Activated CD8-positive, alpha-beta memory T cell treated with anti-CD3 and anti-CD28 coated beads for 48 hours (primary cell): ENCODE measurements around the gene TIMM10.

Experiments
- DNase-seq, 3 experiments: peaks; one replicate each; pipeline ENCODE4 v3.0.0-alpha.2; 2020; ENCODE audit warnings: low read depth in 2 of 3, low spot score in 2 of 3

The TIMM10 gene, protein sequence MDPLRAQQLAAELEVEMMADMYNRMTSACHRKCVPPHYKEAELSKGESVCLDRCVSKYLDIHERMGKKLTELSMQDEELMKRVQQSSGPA

DNA sequence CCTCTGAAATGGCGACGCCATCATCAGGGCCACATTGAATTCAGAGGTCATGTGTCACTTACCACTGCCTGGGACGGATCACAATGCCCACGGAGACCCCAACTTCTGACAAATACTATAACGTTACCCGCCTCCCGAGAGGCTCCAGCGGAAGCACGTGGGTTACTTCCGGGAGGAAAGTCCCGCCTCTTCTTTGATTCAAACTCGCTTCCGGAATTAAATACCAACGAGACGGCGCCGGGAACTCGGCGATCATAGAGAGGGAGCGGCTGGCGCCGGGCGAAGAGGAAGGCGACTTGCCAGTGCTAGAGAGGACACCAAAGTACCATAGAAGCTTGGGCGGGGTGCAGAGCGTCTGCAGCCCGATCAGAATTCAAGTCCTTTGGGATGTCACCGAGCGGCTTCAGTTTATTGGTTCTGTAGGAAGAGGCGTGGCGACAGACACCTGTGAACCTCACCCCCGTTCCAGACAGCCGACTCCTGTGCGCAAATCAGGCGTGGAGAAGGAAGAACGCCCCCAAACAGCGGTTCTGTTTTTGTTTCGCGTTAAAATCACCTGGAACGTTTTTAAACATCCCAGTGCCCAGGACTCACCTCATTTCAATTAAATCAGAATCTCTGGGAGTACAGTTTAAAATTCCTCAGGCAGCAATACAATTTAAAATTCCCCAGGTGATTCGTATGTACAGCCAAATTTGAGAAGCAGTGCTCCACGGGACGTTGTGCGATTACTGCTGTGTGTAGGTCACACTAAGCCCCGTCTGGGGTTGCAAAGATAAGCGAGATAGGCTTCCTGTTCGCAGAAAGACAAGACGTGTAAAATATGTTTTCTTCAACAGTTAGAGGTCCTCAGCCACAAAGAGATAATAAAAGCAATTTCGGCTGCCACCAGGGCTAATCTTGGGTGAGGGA lies at the start of gene TIMM10:
Gene TIMM10 (minus strand): TSS at position 159 of the 912 bp plus-strand sequence. CDS start 565 bp downstream, outside the sequence.
- peak; percentile 64 to 86 (median 78) for DNase-seq

DNA sequence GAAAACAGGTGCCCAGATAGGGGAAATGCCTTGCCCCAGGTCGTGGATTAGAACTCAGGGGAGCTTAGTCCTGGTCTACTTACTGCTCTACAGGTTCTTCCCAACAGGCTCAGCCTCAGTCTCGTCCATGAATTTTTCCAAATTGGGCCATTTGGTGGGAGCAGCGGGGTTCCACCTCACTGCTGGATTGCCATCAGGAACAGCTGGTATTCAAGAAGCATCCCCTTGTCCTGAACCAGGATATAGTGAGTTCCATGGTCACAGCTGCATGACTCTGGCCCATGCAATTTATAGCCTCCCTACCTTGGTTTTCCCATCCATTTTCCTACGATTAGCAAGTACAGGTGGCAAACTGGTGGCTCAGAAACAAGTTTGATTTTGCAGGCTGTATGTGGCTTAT lies 43.5 kb upstream of the TIMM10 start:
- no peak for DNase-seq

DNA sequence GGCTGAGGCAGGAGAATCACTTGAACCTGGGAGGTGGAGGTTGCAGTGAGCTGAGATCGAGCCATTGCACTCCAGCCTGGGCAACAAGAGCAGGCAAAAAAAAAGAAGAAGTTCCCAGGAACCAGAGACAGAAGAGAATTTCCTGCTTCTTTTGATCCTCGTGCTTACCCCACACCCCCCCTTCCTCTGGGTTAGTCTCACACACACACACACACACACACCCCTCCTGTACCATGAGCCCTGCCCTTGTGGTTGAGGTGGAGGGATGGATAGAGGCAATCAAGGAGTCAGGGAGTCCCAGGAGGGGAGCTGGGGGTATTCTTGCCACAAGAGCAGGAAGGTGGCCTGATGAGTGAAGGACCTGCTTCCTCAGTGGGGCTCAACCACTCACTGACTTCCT lies 41.1 kb upstream of the TIMM10 start:
- no peak for DNase-seq

DNA sequence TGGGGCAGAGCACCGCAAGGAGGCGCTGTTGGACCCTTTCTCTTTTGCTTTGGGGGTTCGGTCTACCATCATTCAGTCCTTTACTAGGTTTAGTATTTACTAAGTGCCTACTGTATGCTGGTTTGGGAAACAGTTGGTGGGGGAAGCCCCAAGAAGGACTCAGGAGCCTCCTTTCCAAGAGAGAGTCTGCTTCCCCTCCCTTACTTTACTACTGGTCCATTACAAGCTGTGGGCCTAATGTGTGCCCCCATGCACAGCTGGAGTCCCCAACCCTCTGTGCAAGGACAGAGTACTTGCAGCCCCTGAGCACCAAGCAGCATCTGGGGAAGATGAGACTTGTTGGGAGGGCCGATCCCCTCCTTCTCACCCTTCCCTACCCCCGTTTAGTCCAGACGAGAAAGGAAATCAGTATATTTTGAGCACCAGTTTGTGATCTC lies 37.8 kb upstream of the TIMM10 start:
- peak in 2 of 3 experiments; percentile 86 to 87 for DNase-seq

DNA sequence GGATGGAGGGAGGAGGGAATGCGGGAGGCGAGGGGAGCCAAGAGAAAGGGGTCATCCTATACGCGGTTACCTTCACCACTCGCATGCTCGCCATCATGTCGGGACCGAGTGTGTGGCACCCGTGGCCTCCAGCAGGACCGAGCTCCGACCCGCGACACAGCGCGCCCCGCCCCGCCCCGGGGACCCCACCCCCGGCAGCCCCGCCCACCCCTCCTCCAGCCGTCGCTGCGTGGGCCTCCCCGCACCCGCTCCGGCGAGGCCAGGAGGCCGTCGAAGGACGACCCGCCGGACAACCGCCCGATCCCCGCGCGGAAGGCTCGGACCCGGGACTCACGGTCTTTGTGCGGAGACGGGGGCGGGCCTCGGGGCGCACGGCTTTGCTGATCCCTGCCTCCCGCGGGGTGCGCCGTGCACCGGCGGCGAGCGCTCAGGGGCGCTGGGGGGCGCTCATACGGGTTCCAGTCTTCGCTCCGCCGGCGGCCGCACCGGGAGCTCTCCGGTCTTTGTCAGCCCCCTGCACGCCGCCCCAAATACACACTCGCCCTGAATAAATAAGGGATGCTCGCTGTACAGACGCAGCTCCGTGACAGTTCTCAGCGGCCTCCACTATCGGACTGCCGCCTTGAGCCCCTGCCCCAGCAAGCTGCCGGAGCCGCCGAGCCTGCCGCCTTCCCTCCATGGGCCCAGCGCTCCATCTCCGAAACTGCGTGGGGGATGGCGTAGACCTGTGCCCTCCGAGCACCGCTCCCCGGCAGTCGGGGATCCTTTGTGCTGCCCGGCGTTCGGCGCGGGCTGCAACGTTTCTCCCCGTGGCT lies 37.2 kb upstream of the TIMM10 start, which contains the start of gene UBE2L6:
Gene UBE2L6 (minus strand): TSS at position 158 of the 815 bp plus-strand sequence. CDS start 61 bp downstream, at position 97.
- DNase-seq, result peak in 2 of 3 experiments; percentile 39 to 68

DNA sequence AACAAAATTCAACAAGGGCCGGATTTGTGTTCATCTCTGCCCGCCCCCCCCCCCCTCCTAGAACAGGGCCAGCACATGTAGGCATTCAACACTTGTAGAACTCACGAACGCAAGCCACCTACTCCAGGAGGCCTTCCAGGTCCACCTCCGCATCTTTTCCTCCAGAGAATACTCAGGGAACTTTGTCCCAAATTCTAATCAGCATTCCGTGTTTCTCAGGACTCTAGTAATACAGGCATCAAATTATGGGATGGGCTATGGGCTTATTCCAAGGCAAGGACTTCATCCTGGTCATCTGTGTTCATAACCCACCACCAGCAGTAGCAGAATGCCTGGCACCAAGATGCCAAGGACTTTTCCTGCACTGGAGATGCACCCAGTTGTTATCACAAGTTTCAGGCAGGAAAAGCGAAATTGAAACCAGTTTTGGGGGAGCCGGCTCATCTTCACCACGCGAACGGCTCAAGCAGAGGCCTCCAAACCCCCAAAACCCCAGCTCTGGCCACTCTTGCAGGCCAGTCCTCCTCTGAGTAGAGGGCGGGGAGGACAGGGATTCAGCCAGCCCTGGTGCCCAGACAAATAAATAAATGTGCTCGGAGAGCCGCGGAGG lies 36.5 kb upstream of the TIMM10 start:
- no peak for DNase-seq

DNA sequence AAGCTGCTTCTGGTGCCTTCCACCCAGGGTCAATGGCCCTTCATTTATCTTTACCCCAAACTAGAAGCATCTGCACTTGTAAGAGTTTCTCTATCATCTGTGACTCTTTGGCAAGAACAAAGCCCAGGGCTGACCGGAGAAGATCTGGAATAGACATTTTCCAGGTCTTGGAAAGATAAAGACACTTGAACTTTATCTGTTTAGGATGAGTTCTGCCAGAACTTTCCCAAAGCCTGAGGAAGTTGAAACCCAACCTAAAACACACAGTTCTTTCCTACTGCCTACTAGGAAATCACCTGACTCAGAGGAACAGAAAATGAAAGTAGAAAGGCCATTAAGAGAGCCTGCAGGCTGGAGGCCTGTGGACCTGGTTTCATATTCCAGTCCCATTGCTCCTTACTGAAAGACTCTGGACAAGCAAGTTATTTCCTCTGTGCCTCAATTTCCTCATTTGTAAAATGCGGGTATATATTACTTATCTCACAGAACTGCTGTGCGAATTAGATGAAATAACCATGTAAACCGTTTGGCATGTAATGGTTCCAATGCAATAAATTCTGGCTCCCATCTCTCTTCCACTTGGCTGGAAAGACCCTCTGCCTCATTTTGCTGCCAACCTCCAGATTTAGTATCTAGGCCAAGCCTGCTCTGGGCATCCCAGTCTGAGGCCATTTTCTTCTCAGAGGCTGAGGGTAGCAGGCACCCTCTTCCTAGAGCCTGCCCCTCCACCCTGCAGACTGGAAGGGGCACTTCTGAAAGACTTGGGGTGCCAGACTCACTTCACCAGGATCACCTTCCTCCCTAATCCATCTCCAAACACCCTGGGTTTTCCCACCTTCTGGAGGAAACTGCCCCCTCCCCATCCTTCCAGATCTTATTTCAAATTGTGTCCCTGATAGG lies 35.7 kb upstream of the TIMM10 start:
- no peak for DNase-seq

DNA sequence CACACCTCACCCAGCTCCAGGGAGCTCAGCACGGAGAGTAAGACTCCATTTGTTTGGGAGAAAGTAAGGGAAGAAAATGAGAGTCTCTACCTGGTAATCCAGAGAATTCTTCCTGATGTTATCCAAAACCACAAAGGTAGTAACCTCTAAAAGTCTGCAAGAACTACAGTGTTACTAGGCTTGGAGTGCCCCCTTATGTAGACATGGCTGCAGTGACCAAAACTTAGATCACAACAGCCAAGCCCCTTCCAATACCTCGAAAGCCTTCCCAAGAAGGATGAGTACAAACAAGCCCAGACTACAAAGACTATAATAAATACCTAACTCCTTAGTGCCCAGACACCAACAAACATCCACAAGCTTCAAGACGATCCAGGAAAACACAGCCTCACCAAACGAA lies 32.0 kb upstream of the TIMM10 start:
- no peak for DNase-seq

DNA sequence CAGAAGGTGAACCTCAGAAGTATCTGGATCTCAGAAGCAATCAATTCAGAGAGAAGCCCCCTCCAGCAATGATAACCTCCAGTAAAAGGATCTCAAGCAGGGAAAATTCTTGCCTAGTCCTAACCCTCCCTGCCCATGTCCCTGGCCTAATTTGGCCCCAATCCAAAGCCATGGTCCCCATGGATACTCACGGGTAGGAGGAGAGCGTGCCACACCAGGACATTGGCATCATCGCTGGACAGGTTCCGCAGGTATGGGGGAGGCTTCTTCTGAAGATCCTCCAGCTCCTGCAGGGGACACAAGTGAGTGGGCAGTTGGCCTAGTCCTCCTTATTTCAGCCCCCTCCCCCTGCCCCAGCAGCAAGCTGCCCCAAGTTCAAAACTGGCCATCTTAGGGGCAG lies 29.6 kb upstream of the TIMM10 start:
- no peak for DNase-seq

DNA sequence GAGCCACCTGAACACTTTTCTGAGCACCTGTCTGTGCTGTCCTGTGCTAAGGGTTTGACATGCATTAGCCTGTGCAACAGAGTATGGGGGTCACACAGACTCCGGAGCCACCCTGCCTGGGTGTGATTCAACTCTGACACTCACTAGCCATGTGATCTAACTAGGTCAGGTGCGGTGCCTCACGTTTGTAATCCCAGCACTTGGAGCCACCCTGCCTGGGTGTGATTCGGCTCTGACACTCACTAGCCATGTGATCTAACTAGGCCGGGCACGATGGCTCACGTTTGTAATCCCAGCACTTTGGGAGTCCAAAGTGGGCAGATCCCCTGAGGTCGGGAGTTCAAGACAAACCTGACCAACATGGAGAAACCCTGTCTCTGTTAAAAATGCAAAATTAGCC lies 25.5 kb upstream of the TIMM10 start:
- no peak for DNase-seq

DNA sequence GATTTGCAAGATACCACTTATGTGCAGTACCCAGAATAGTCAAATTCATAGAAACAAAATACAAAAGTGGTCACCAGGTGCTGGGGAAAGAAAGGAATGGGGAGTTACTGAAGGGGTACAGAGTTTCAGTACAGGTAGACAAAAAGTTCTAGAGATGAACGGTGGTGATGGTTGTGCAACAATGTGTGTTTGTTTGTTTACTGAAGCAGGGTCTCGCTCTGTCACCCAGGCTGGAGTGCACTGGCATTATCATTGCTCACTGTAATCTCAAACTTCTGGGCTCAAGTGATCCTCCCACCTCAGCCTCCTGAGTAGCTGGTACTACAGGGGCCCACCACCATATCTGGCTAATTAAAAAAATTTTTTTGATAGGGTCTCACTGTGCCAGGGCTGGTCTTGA lies 24.8 kb upstream of the TIMM10 start:
- no peak for DNase-seq

DNA sequence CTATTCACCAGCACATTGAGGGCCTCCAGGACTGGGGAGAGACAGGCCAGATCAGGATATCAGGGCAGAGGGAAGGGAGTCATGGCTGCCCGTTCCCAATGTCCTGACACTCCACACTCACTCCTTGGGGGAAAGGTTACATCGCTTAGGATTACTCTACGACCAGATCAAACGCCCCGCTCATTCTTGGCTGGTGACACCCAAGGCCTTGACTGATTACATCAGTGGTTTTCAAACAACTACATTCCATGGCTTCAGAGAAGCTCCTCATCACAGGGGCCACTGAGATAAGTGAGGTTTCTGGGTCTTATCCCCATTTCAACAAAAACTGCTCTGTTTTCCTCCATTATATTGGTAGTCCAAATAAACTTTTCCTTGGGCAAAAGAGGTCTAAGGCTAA lies 21.9 kb upstream of the TIMM10 start:
- DNase-seq, result no peak

DNA sequence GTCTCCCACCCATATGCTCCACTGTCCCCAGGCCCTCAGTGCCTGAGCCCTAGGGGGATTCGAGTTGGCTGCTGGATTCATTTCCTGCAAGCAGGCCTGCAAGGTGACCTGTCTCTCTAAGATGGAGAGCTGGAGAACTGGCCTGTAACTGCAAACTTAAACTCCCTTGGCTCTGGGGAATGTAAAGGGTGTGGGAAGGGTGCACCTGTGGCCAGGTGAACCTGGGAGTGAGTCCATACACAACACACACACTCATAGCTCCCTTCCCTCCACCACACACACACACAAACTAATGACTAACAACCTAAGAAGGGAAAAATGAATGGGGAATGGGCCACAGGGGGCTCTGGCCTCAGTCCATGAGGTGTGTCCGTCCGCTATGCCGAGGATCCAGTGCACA lies 21.4 kb upstream of the TIMM10 start:
- no peak for DNase-seq

DNA sequence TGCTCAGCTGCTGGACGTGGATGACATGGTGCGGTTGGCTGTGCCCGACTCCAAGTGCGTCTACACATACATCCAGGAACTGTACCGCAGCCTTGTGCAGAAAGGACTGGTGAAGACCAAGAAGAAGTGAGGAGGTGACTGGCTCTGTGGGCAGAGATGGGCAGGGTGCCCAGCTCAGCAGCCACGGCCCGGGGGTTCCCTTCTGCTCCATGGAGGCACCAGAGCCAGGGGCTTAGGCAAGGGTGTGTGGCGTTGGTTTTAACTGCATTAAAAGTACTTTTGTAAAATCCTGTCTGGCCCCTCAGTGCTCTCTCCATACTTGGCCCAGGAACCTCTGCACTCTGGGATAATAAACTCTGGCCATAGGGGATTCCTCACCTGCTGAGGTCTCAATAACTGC lies 19.4 kb upstream of the TIMM10 start:
- no peak for DNase-seq

DNA sequence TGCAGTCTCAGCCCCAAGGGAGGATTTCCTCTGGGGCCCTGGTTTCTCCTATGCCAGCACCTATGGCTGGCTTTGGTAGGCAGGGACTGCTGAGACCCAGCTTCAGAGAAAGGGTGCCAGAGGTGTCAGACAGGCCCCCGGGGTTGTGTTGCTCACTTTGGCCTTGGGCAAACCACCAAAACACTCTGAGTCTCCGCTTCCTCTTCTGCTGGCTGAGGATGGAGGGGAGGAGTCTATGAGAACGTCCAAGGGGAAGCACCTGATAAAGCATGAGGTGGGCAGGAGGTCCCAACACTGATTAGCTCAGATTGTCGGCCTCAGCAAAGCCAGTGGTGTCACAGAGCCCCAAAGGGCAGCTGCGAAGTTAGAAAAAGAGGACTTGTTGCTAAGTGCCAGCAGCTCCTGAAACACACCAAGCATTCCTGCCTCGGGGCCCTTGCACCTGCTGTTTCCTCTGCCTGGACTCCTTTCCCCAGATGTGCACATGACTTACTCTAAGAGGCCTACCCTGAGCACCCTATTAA lies 17.4 kb upstream of the TIMM10 start:
- no peak for DNase-seq

DNA sequence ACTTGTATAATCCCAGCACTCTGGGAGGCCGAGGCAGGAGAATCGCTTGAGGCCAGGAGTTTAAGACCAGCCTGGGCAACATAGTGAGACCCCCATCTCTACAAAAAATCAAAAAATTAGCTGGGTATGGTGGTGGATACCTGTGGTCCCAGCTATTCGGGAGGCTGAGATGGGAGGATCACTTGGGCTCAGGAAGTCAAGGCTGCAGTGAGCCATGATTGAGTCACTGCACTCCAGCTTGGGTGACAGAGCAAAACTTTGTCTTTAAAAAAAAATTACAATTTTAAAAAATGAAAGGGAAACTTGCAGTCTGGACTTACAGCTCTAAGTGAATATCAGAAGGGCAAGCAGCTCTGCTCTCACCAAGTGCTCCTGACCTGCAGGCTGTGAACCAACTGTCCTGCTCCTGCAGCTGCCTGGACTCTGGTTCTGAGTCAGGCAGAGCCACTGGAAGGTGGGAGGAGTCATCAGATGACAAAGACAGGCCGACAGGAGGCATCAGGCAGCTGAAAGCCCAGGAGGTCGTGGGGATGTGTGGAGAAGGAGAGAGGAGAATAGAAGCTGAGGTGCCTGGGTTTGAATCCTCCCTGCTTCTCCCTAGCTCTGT lies 16.4 kb upstream of the TIMM10 start:
- no peak for DNase-seq

DNA sequence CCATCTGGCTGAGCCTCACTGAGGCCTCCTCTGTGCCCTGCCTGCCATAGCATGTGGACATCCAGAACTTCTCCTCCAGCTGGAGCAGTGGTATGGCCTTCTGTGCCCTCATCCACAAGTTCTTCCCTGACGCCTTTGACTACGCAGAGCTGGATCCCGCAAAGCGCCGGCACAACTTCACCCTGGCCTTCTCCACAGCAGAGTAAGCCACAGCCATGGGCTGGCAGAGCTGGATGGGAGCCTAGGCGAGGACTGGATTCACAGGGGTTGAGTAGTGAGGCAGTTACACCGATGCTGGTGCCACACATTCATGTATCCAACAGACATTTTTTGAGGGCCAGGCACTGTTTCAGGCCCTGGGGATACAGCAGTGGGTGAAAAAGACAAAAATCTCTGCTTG lies 15.9 kb upstream of the TIMM10 start:
- DNase-seq, result no peak

DNA sequence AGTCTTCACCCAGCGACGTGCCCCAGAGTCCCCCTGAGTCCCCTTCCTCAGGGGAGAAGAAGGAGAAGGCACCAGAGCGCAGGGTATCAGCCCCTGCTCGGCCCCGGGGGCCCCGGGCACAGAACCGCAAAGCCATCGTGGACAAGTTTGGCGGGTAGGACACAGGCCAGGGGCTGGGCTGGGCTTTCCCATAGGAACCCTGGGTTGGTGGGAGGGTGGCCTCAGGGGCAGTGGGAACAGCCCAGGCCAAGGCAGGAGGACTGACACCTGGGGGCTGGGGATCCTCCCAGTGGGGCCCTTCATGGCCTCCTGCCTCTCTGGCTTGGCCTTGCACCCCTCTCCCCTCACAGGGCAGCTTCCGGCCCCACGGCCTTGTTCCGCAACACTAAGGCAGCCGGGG lies 15.3 kb upstream of the TIMM10 start:
- DNase-seq, result no peak

DNA sequence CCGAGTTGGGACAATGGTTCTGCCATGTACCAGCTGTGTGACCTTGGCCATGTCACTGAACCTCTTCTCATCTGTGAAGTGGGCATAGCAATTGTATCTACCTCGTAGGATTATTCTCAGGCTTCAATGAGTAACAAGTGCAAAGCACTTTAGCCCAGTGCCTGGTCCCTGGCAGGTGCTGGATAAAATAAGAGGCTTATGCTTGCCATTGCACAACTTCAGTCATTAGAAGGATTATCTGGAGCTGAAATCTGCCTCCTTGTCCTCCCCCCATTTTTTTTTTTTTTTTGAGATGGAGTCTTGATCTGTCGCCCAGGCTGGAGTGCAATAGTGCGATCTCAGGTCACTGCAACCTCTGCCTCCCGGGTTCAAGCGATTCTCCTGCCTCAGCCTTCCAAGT lies 14.0 kb upstream of the TIMM10 start:
- no peak for DNase-seq

DNA sequence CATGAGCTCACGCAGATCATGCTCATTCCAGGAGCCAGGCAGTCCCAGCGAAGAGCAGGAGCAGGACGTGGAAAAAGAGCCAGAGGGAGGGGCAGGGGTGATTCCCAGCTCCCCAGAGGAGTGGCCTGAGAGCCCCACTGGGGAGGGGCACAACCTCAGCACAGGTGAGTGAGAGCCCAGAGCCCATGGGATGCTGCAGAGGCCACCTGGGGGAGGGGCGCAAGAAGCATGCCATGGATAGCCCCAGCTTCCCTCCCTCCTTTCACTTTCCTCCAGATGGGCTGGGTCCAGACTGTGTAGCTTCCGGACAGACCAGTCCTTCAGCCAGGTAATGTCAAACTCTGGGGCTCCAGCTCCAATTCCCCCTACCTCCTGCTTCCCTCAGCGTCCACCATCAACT lies 13.0 kb upstream of the TIMM10 start:
- no peak for DNase-seq
